Neural cell (in vitro differentiated cells): ENCODE data around the gene CARD19.

Source experiments
- EP300 ChIP-seq: fragments of 450-650 bp; conservative IDR thresholded peaks from 2 replicates; pipeline ENCODE4 v1.6.1; 2014; ENCODE audit warnings: antibody characterized with exemption, mild to moderate bottlenecking, moderate library complexity; ENCODE audit not compliant: poor library complexity, severe bottlenecking
- EZH2 ChIP-seq: fragments of 200-600, 300-800 bp; shearing (Covaris generic), sonication (generic); IDR thresholded peaks from 2 replicates; pipeline ENCODE4 v1.6.1; 2014; ENCODE audit warnings: antibody characterized with exemption, low read length, borderline replicate concordance, mild to moderate bottlenecking; ENCODE audit not compliant: insufficient read depth, poor library complexity, severe bottlenecking
- POLR2AphosphoS5 ChIP-seq: IDR thresholded peaks from 2 replicates; pipeline ENCODE4 v1.6.1; 2012
- RAD21 ChIP-seq: fragments of 450-650 bp; conservative IDR thresholded peaks from 2 replicates; pipeline ENCODE4 v1.6.1; 2014; ENCODE audit warnings: antibody characterized with exemption, mild to moderate bottlenecking, moderate library complexity
- TAF1 ChIP-seq: IDR thresholded peaks from 2 replicates; pipeline ENCODE4 v1.6.1; 2012; ENCODE audit warnings: low read depth
- TF ChIP-seq, protein P1 (sequence below): fragments of 450-650 bp; IDR thresholded peaks from 2 replicates; pipeline ENCODE4 v1.5.1; 2014; ENCODE audit warnings: antibody characterized with exemption, mild to moderate bottlenecking, moderate library complexity; ENCODE audit not compliant: poor library complexity, severe bottlenecking
- TF ChIP-seq, protein P2 (sequence below): IDR thresholded peaks from 2 replicates; pipeline ENCODE4 v1.6.1; 2012; ENCODE audit warnings: borderline replicate concordance

DNA sequence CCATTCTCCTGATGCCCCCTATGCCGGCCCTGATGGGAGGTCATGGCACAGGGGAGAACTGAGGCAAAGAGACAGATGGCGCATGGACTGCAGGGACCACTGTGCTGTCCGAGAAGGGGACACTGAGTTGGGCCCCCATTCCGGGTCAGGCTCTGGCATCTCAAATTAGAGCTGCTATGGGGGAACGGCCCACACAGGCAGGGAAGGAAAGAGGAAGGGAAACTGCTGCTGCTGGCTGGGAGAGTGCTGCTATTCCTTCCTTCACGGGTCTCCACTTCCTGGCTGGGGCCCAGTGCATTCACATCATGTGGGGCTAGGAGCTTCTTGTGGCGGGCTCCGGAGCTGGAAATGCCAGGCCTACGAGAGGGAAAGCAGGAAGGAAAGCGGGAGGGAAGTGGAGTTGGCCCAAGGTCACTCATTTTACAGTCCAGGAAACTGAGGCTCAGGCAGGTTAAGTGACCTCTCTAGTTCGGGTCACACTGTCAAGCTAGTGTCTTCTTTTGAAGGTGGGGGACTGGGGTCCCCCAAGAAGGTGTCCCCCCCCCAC is 1.3 kb upstream of the CARD19 start:
- TF ChIP-seq, protein P1, sequence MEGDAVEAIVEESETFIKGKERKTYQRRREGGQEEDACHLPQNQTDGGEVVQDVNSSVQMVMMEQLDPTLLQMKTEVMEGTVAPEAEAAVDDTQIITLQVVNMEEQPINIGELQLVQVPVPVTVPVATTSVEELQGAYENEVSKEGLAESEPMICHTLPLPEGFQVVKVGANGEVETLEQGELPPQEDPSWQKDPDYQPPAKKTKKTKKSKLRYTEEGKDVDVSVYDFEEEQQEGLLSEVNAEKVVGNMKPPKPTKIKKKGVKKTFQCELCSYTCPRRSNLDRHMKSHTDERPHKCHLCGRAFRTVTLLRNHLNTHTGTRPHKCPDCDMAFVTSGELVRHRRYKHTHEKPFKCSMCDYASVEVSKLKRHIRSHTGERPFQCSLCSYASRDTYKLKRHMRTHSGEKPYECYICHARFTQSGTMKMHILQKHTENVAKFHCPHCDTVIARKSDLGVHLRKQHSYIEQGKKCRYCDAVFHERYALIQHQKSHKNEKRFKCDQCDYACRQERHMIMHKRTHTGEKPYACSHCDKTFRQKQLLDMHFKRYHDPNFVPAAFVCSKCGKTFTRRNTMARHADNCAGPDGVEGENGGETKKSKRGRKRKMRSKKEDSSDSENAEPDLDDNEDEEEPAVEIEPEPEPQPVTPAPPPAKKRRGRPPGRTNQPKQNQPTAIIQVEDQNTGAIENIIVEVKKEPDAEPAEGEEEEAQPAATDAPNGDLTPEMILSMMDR = no peak
- TF ChIP-seq EP300 = no peak
- TF ChIP-seq, protein P2, sequence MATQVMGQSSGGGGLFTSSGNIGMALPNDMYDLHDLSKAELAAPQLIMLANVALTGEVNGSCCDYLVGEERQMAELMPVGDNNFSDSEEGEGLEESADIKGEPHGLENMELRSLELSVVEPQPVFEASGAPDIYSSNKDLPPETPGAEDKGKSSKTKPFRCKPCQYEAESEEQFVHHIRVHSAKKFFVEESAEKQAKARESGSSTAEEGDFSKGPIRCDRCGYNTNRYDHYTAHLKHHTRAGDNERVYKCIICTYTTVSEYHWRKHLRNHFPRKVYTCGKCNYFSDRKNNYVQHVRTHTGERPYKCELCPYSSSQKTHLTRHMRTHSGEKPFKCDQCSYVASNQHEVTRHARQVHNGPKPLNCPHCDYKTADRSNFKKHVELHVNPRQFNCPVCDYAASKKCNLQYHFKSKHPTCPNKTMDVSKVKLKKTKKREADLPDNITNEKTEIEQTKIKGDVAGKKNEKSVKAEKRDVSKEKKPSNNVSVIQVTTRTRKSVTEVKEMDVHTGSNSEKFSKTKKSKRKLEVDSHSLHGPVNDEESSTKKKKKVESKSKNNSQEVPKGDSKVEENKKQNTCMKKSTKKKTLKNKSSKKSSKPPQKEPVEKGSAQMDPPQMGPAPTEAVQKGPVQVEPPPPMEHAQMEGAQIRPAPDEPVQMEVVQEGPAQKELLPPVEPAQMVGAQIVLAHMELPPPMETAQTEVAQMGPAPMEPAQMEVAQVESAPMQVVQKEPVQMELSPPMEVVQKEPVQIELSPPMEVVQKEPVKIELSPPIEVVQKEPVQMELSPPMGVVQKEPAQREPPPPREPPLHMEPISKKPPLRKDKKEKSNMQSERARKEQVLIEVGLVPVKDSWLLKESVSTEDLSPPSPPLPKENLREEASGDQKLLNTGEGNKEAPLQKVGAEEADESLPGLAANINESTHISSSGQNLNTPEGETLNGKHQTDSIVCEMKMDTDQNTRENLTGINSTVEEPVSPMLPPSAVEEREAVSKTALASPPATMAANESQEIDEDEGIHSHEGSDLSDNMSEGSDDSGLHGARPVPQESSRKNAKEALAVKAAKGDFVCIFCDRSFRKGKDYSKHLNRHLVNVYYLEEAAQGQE = no peak
- no peak for TF ChIP-seq TAF1
- TF ChIP-seq RAD21 = no peak
- no peak for TF ChIP-seq POLR2AphosphoS5
- TF ChIP-seq EZH2 = no peak
